Measurements from ENCODE around the gene NOTO.

NOTO gene

GRCh38 chr2:73254343-73255006 lies 52.1 kb downstream of the NOTO start:
- Histone ChIP-seq H3K27me3 (ENCODE audit: control insufficient read depth, insufficient read depth, low read length) (no peaks in the 10 kb centered on the region), H3K36me3 (ENCODE audit: control insufficient read depth, insufficient read depth, low read length) (no peaks in the 10 kb centered on the region), H3K4me3 (ENCODE audit: low read depth, low read length) (no peak overlapping the region), H3K79me2 (no peaks in the 10 kb centered on the region), H3K9ac (no peak overlapping the region), H3K4me2 (ENCODE audit: low read length) (no peak overlapping the region), H3K27ac (no peak overlapping the region), H3K9me3 (ENCODE audit: control insufficient read depth, low read length) (no peaks in the 10 kb centered on the region), H3K4me1 (peaks cover 5% of the 10 kb centered on the region), H2AFZ (no peak overlapping the region)
- no peak for TF ChIP-seq CTCF (IDR thresholded peaks at IDR 0.05)

- no peaks in the 10 kb centered on the region for H3K36me3 ChIP-seq (ENCODE audit: control insufficient read depth, insufficient read depth, low read length)
- no peaks in the 10 kb centered on the region for H3K4me1 ChIP-seq
- H2AFZ ChIP-seq, result no peak overlapping the region
- H3K27ac ChIP-seq, result no peak overlapping the region
- no peak overlapping the region for H3K4me2 ChIP-seq (ENCODE audit: low read length)
- H3K27me3 ChIP-seq (ENCODE audit: control insufficient read depth, insufficient read depth, low read length), result no peaks in the 10 kb centered on the region
- H3K9ac ChIP-seq, result no peak overlapping the region
- no peak for TF ChIP-seq CTCF (IDR thresholded peaks at IDR 0.05)
- H3K4me3 ChIP-seq (ENCODE audit: low read depth, low read length), result no peak overlapping the region
- no peaks in the 10 kb centered on the region for H3K9me3 ChIP-seq (ENCODE audit: control insufficient read depth, low read length)
- H3K79me2 ChIP-seq, result no peaks in the 10 kb centered on the region
These were observed 52.8 kb downstream of the NOTO start for GRCh38 chr2:73255007-73255644.

- Histone ChIP-seq H2AFZ (no peak overlapping the region), H3K4me2 (ENCODE audit: low read length) (no peak overlapping the region), H3K9me3 (ENCODE audit: control insufficient read depth, low read length) (no peaks in the 10 kb centered on the region), H3K4me3 (ENCODE audit: low read depth, low read length) (no peak overlapping the region), H3K9ac (no peak overlapping the region), H3K27ac (no peak overlapping the region), H3K36me3 (ENCODE audit: control insufficient read depth, insufficient read depth, low read length) (no peaks in the 10 kb centered on the region), H3K79me2 (no peaks in the 10 kb centered on the region), H3K4me1 (no peaks in the 10 kb centered on the region), H3K27me3 (ENCODE audit: control insufficient read depth, insufficient read depth, low read length) (no peaks in the 10 kb centered on the region)
- no peak for TF ChIP-seq CTCF (IDR thresholded peaks at IDR 0.05)
These were observed 53.7 kb downstream of the NOTO start for GRCh38 chr2:73255907-73256617.

- no peaks in the 10 kb centered on the region for H3K79me2 ChIP-seq
- no peaks in the 10 kb centered on the region for H3K4me1 ChIP-seq
- H3K4me2 ChIP-seq (ENCODE audit: low read length), result no peak overlapping the region
- no peaks in the 10 kb centered on the region for H3K9me3 ChIP-seq (ENCODE audit: control insufficient read depth, low read length)
- H3K4me3 ChIP-seq (ENCODE audit: low read depth, low read length), result no peak overlapping the region
- TF ChIP-seq CTCF (IDR thresholded peaks at IDR 0.05), result no peak
- H3K36me3 ChIP-seq (ENCODE audit: control insufficient read depth, insufficient read depth, low read length), result no peaks in the 10 kb centered on the region
- no peak overlapping the region for H3K9ac ChIP-seq
- no peak overlapping the region for H2AFZ ChIP-seq
- no peak overlapping the region for H3K27ac ChIP-seq
- H3K27me3 ChIP-seq (ENCODE audit: control insufficient read depth, insufficient read depth, low read length), result no peaks in the 10 kb centered on the region
These were observed 54.2 kb downstream of the NOTO start for GRCh38 chr2:73256618-73256922.
